DMS 273 treated with DMSO at 0.1 percent for 48 hours (cell line): ENCODE results near the gene MRPL38.

Experiments used
- DNase-seq: peaks from one replicate; lab custom pipeline; 2025; lab: John Stamatoyannopoulos, UW

Gene MRPL38

DNA sequence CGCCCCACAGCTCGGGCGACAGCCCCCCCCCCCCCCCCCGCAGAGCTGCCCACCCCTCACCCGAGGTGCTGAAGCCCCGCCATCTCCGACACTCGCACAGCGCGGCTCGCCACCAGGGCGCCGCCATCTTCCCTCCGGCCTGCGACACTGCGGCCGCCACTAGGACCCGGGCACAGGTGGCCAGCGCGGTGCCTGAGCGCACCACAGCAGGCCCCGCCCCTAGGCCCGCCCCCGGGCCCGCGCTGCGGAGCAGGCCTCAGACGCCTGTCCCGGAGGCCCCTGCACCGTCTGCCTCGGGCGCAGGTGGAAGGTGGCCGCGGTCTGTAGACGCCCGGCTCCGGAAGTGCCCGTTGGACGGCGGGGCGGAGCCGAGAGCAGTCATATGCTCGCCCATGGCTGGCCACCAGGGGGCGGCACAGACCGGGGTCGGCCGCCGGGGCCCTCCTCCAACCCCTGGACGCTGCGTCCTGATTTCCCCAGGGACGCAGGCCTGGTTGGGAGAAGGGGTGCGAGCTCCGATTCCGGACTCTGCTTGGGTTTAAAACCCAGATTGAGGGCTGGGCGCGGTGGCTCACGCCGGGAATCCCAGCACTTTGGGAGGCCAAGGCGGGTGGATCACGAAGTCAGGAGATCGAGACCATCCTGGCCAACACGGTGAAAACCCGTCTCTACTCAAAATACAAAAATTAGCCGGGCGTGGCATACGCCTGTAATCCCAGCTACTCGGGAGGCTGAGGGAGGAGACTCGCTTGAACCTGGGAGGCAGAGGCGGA is at the start of gene MRPL38:
Gene MRPL38 (minus strand): TSS at position 136 of the 773 bp plus-strand sequence. CDS start 9 bp downstream, at position 127.
- DNase-seq, result peak; percentile 82

DNA sequence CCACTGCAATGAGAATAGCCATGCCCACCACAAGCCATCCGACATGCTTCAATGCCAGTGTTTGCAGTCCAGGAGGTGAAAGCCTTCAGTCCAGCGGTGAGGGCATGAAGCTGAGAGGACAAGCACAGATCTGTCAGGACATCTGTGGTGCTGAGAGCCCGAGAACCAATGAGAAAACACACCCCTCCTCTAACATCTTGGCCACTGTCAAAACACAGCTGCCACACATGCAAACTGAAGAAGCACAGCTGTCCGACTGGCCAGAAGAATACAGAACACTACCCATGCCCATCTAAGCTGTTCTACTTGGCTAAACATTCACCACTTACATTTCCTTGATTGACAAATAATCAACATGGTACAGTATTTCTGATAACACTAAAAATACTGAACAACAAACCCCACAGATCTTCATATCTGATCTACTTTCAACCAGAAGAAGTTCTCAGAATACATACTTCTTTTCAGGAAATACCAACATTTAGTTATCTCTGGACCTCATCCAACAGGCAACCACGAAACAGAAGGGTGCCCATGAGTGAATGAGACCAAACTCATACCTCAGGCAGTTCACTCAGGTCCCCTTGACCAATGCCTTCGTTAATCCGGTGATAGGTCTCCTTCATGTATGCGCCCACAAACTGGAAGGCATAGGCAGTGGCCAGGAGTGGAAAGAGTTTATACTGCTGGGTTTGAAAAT is 46.3 kb upstream of the MRPL38 start:
- DNase-seq, result peak; percentile 33

DNA sequence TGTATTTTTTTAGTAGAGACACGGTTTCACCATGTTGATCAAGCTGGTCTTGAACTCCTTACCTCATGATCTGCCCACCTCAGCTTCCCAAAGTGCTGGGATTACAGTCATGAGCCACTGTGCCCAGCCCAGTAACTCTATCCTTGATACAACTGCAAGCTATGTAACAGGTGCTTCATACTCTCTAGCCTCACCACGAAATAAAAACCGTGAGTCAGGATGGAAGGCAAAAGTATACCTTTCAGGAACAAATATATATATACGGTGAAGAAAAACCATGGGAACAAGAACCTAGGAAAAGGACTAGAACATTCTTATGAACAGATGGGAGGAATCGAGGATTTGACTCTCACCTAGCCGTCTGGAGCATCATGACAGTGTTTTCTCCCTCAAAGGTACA is 45.7 kb upstream of the MRPL38 start:
- DNase-seq, result no peak

DNA sequence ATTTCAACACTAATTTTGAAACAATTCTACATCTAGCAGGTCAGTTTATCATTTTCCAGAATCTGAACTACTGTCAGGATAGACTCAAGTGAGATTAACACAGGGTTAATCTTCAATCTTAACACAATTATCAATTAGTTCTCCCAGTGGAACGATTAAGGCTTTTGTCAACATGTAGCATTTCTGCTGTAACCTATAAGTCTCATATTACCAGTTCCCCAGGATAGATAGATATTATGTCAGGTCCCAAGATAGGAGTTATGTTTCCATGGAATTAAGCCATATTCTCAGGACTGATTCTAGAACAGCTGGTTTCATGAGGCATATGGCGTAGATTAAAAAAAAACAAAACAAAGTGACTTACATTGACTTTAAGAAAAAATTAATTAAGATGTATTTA is 40.5 kb upstream of the MRPL38 start:
- peak; percentile 46 for DNase-seq

DNA sequence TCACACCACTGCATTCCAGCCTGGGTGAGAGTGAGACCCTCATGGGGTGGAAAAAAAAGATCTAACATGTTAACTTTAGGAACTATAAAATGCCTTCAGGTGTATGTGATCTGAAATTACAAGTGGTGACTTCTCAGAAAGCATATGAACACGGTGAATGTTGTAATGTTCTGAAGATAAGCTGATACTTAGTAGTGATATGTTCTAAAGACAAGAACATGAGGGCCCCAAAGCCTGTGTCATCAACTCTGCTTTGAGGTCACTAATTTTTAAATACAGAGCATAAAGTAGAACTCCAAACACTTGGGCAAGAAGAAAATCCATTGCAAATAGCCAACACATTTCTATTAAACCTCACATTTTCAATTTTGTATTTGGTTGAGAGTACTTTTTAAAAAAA is 38.8 kb upstream of the MRPL38 start:
- DNase-seq, result no peak

DNA sequence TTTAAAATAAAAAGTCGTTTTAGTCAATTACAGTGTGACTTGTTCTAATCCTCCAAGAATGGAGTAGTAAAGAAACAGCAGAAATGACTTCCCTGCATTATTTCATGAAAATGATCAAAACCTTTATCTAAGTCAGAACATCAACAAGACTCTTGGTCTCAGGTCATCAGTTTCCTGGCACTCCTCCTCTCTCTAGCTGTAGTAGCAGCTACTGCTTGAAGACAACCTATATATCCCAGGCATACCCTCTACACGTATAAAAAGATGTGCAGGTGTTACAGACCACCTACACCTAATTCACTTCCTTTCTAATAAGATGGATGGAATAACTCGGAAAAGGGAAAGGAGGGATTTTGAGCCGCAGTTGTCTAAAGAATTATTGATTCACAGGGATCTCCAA is 37.8 kb upstream of the MRPL38 start:
- DNase-seq, result no peak

DNA sequence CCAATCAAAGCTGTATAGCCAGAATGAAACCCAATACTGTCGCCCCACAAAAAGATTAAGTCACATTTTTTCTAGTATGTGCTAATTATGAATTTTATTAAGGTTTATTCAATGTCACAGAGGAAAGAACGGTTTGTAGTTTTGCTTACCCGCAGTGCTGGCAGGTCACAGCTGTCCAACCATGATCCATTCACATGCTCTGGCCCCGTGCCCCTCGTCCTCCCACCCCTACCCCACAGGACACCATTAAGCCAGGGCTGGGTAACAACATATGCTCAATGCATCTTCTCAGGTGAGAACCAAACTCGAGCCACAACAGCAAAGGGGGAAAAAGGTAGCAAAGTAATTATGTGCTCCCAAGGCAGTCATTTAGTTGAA is 36.7 kb upstream of the MRPL38 start:
- DNase-seq, result no peak

DNA sequence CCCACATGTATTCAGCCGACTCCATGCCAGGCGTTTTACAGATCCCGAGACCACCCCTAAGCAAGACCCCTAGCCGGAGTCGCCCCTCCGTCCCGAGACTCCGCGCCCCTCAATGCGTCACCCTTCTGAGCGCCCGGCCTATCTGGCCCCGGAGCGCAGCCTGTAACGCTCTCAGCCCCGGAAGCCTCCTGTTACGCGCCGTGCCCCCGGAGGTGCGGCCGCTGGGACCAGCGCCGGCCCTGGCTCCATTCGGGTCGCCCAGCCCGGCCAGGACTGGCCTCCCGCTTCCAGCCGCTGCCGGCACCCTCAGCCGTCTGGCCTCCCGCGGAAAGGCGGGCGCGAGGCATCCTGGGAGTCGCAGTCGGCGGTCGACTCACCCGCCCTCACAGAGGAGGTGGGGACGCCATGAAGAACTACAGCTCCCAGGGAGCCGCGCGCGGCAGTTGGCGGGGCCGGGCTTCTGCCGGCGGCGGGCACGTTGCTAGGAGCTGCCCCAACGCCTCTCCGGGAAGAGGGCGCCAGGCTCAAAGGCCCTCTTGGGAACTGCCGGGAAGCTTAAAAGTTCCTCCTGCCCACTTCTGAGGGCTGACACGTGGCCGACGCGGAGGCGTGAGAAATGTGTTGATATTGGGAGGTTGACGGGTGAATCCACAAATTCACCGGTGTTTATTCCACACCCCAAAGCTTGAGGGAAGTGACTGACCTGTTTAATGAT is 36.2 kb upstream of the MRPL38 start, which contains the start of gene FBF1:
Gene FBF1 (minus strand): TSS at position 316 of the 715 bp plus-strand sequence. CDS start 2,893 bp downstream, outside the sequence.
- peak; percentile 88 for DNase-seq

DNA sequence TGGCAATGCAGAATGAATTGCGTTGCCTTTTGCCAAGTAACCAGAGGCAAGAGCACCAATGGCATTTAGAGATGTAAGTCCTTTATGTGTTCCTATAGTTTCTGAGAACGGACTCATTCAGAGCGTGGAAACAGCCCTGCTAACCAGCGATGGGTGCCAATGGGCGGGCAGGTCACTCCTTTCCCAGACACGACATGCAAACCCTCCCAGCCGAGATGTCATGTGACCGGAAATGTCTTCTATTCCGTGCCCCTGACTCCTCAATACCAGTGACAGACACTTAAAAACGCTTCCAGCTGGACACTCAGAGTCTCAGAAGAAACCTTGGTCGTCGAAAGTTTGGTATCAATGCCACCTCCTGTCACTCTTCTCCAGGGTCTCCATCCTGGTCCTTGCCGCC is 33.0 kb upstream of the MRPL38 start:
- no peak for DNase-seq

DNA sequence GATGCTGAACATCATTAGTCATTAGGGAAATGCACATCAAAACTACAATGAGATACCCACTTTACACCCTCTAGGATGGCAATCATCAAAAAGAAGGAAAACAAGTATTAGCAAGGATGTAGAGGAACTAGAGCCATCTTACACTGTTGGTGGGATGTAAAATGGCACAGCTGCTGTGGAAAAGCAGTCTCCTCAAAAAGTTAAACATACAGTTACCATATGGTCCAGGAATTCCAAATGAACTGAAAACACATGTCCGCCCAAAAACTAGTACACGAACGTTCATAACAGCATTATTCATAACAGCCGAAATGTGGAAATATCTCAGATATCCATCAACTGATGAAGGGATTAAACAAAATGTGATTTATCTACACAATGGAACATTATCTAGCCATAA is 29.1 kb upstream of the MRPL38 start:
- no peak for DNase-seq

DNA sequence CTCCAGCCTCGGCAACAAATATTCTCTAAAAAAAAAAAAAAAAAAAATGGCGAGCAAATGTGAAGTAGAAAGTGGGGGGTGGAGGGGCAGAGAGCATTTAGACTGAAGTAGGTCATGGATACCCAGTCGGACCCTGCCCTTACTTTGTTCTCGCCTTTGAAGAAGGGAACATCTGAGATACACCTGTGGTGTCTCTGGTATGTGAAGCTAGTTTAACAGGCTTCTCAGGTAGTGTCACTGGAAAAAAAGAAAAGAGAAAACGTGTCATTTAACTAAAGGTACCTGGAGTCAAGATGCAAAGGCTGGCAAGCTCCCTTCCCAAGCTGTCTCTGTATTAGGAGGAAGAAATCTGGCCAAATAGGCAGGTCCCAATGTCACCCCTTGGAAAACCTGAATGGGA is 28.2 kb upstream of the MRPL38 start:
- DNase-seq, result no peak

DNA sequence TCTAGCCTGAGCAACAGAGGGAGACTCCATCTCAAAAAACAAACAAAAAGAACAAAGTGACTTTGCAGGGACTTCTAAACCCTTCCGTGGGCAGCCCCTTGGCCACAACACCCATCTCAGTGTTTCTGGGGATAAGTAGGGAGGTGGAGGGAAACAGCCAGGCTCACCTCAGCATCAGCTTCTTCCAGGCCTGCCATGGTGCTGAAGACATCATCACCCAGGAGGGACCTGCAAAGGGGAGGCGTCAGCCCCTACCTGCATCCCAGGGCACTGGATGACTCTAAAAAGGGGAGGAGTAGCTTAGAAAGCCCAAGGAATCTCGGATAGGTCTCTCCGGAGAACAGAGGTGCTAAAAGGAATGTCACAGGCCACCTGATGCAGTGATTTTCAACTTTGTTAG is 26.4 kb upstream of the MRPL38 start:
- no peak for DNase-seq

DNA sequence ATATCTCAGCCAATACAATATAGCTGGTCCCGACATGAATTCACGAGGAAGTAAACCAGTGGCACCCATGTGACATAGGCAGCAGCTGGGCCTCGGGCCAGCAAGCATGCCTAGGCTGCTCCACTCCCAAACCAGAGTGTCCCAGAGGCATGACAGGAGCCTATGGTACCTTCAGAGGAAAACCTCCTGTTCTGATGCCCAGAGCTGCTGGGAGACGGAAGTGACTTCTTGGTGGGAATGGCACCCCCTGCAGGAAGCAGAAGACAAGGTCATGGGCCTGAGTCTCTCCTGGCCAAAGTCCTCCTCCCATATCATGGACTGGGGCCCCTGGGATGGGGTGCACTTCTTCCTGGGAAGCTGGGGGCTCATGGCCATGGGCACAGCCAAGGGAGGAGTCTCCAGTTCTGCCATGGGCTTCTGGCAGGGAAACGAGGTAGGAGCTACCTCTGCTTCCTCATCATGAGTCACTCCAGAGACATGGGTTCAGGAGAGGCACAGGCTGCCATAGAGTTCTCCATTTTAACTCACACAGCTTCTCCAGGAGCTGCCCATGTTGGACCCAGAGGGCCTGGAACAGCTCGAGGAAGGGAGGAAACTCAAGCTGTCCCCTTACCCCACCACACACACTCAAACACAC is 22.7 kb upstream of the MRPL38 start:
- no peak for DNase-seq

DNA sequence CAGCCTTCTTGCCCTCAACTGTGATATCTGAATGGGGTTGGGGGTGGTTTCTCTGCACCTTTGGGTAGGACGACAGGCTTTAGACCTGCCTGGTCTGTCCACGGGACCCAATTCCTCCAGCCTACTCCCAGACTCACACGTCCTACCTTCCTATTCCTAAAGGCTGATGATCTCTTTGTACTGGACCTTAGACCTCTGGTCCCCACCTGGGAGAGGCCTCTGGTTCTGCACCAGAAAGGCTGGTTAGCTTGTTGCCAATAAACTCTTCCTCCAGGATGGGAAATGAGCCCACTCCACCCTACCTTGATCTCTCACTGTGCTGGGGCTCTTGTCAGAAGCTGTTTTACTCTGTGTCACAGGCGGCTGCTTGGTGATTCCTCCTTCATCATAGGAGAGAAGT is 21.8 kb upstream of the MRPL38 start:
- DNase-seq, result no peak

DNA sequence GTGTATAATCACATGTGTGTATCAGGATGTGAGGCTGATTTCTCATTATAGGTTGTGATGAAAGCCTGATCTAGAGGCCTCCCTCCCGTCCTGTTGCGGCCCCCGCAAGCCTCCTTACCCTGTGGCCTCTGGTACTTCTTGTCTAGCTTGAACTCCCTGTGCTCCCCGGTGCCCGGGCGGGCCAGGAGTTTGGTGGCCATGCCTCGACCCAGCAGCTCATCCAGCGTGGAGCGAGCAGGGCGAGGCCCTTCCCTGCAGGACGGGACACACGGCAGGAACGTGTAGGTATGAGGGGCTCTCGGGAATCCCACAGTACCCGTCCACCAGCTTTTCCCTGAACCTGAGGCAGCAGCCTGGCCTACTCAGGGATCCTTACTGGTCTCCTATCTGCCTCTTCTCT is 21.2 kb upstream of the MRPL38 start:
- DNase-seq, result no peak

DNA sequence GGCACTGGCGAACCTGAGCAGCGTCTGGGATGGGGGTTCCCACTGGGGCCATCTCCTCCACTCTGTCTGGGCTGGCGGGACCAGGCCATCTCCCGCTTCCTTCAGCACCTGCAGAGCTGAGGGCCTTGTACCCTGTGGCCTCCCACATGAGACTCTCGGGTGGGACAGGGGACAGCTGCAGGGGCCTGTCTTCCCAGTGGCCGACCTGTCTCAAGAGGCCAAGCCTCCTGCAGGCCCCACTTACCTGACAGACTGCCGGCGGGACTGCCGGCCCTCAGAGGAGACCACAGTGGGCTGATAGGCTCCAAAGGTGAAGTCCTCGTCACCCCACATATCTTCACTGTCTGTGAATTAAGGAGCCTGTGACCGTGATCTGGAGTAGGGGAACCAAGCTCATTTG is 20.4 kb upstream of the MRPL38 start:
- no peak for DNase-seq

DNA sequence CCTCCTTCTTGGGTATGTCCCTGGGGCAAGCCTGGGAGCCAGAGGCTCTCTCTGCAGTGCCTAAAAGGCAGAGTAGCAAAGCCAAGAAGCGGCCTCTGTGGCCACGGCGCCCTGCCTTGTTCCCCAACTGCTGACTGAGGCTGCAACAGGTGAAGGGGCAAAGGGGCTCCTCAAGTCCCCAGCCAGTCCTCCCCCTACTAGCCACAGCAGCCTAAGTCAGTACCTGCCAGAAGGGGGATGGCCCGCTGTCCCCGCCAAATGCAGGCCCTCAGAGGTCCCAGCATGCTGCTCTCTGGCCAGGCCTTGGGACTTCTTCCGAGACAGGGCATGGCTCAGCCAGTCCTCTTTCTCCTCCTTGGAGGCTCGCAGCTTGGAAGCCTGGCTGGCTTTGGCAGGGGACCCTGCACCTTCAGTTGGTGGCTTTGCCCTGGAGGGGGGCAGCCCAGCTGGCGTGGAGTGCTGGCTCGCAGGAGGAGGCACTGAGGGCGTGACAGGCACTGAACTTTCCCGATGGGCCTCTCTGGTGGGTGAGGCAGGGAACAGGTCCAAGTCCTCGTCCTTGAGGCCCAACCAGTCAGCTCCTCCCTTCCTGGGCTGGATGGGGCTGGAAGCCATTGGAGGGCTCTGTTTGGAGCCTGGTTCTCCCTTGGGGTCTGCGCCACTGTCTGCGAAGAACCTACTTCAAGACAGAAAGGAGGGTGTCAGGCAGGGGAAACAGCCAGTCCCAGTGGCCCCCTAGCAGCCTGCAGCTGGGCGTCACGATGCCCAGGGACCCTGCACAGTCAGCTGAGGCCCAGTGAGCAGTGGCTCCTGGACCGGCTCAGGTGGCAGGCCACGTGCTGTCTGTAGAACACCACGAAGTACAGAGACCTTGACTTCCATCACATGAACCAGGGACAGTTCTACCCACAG is 18.5 kb upstream of the MRPL38 start:
- no peak for DNase-seq

DNA sequence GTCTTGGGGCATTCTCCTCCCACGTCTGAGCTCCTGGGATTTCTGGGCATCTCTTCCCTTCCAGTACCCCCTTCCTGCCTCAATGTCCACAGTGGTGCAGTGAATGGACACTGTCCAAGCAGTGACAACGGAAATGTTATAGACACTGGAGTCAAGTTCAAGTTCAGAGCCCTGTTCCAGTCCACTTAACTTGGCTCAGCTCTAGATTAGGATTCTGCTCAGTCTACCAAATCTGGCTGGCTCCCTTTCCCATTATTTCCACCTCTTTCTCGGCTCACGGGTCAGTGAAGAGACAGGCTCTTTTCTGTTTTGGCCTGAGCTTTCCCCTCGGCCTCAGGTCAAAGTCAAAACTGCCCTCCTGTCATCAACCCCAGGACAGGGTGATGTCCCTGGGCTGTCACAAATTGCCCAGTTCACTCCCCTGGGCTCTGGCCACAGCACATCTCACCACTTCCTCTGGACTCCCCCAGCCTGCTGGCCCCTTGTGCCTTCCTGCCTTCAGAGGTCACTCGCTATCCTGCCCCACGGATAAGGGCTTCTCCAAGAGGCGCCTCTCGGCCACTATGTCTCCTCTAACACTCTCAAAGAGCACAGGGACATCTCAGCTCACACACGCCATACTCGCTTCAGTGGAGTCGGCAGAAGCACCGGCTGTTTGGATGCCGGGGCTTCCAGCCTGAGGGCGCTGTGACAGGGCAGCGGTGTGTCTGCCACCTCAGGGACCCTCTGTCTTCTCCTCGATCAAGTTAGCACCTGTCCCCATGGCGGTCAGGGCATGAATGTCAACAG is 17.7 kb upstream of the MRPL38 start:
- no peak for DNase-seq

DNA sequence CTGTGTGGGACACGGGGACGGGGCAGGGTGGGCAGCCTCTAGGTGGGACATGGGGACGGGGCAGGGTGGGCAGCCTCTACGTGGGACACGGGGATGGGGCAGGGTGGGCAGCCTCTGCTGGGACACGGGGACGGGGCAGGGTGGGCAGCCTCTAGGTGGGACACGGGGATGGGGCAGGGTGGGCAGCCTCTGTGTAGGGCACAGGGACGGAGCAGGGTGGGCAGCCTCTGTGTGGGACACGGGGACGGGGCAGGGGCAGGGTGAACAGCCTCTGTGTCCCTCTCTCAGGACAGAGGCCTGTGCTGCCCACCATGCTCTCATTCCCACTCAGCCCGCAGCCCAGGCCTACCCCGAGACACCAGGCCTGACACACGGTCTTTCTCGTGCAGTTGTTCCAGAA is 16.9 kb upstream of the MRPL38 start:
- DNase-seq, result no peak

DNA sequence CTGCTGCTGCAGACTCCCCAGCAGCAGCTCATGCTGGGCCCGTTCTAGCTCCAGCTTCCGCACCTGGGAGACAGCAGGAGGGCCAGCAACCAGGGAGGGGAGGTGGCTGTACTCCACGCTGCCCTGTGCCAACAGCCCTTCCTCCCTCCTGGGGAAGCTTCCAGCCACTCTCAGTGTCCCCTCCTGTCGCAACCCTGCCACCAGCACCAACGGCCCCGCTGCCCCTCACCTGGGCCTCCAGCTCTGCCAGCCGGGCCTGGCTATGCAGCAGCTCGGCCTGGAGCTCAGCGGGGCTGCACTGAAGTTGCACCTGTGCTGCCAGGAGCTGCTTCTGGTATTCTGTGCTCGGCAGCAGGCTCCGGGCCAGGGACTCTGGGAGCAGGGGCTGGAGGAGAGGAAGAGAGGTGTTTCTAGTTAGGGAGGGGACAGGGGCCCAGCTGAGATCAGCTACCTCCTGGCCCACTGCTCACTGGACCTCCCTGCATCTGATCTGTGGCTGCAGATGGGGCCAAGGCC is 15.4 kb upstream of the MRPL38 start:
- DNase-seq, result no peak
